ENCODE results near the gene KCNIP2. TPM values are rescaled to one million over a fixed set of nuclear protein-coding genes. Genes with fewer than 3 reads are reported as not detected.

Gene KCNIP2
- total and polyA plus RNA-seq, 9 donors, result 1.8 to 8.9 (median 5.9) TPM

DNA sequence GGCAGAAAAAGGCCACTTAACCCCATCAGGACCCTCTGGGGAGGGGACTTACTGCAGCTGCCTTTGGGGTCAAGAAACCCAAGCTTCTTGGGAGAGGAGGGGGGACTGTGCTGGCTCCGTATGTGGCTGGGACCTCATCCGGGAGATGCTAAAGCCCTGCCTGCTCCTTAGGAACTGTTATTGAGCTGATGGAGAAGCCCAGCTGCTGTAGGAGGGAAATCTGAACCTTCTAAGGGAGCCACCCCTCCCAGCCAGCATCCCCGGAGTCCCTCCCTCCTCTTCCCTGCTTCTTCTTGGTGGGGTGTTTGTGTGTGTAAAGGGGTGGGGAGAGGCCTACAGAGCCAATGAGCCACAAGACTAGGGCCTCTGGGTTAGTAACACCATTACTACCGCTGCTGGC is 8.2 kb downstream of the KCNIP2 start:
- no peak for TF ChIP-seq POLR2A (IDR thresholded peaks at IDR 0.05)
- TF ChIP-seq EP300 (IDR thresholded peaks at IDR 0.05), result no peak
- TF ChIP-seq, protein P1, sequence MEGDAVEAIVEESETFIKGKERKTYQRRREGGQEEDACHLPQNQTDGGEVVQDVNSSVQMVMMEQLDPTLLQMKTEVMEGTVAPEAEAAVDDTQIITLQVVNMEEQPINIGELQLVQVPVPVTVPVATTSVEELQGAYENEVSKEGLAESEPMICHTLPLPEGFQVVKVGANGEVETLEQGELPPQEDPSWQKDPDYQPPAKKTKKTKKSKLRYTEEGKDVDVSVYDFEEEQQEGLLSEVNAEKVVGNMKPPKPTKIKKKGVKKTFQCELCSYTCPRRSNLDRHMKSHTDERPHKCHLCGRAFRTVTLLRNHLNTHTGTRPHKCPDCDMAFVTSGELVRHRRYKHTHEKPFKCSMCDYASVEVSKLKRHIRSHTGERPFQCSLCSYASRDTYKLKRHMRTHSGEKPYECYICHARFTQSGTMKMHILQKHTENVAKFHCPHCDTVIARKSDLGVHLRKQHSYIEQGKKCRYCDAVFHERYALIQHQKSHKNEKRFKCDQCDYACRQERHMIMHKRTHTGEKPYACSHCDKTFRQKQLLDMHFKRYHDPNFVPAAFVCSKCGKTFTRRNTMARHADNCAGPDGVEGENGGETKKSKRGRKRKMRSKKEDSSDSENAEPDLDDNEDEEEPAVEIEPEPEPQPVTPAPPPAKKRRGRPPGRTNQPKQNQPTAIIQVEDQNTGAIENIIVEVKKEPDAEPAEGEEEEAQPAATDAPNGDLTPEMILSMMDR (IDR thresholded peaks at IDR 0.05), result no peak
- 80 to 84% (median 82%) methylated on average over 4 of the region's 4 CpGs for WGBS, 3 donors
- DNase-seq, result peak in 1 of 5 donors; percentile 17
- intact Hi-C loops (cut with DNase I), result no loop called here
- Histone ChIP-seq H3K4me3 (no peak overlapping the region), H3K27me3 (no peaks in the 10 kb centered on the region), H3K9me3 (no peaks in the 10 kb centered on the region), H3K27ac (no peak overlapping the region), H3K36me3 (no peaks in the 10 kb centered on the region), H3K4me1 (ENCODE audit: insufficient read depth) (peaks cover 8% of the 10 kb centered on the region)

DNA sequence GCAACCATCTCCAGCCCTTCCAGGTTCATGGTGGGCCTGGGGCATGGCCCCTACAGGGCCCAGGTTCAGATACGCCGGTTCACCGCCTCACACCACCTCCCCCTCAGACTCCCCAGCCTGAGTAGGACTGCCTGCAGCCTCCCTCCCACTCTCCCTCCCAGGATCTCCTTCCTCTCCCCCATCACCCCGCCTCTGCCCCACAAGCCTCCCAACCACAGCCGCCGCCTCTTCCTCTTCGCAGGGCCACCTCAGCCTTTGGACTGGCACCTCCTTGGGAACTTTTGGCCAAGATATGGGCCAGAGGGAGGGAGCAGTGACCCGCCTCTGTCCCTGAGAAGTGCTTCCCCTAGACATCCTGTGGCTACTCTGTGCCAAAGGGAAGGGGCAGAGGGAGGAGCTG is 9.3 kb downstream of the KCNIP2 start:
- Histone ChIP-seq H3K4me1 (ENCODE audit: insufficient read depth) (peaks cover 6% of the 10 kb centered on the region), H3K4me3 (no peak overlapping the region), H3K27ac (no peak overlapping the region), H3K36me3 (no peaks in the 10 kb centered on the region), H3K9me3 (no peaks in the 10 kb centered on the region), H3K27me3 (no peaks in the 10 kb centered on the region)
- WGBS, 3 donors, result 80 to 88% (median 80%) methylated on average over 8 of the region's 8 CpGs
- DNase-seq, result peak in 1 of 5 donors; percentile 29
- intact Hi-C loops (cut with DNase I), result no loop called here
- TF ChIP-seq, protein P1 (IDR thresholded peaks at IDR 0.05), result no peak
- TF ChIP-seq EP300 (IDR thresholded peaks at IDR 0.05) (no peak), POLR2A (IDR thresholded peaks at IDR 0.05) (no peak)

DNA sequence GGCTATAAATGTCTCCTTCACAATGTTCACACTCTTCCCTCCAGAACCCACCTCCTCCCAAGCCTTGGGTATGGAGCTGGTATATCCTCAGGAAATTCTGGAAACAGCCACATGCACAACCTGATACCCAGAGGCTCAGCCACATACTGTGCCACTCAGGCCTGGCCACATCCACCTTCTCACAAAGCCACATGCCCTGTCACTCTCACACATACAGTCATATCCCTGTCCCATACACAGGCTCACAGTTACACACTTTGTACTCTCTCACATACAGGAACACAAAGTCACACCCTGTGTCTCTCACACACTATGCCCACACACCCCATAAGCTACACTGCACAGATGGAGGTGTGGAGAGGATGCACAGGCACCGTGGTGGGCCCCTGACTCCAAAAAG is 10.1 kb downstream of the KCNIP2 start:
- intact Hi-C loops (cut with DNase I), result no loop called here
- TF ChIP-seq, protein P1 (IDR thresholded peaks at IDR 0.05), result no peak
- TF ChIP-seq POLR2A (IDR thresholded peaks at IDR 0.05) (no peak), EP300 (IDR thresholded peaks at IDR 0.05) (no peak)
- DNase-seq, result no peak

DNA sequence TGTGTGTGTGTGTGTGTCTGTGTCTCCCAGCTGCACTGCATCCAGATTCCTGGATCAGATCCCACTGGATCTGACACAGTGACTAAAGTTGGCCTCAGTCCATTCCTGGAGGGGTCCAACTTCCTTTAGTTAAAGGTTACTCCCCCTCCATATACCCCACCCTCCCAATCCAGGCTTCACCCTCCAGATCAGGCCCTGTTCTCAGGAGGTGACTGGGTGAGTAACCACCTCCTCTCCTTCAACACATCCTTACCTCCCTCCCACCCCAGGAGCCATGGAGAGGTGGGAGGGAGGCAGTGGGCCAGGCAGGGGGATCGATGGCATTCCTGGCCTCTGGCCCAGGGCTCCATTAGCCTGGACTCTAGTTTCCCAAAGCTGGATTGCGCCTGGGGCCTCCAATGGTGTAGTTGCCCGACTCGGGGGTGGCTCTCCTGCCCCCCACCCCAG is 11.3 kb downstream of the KCNIP2 start:
- peaks cover 16% of the 10 kb centered on the region for H3K4me1 ChIP-seq (ENCODE audit: insufficient read depth)
- intact Hi-C loops (cut with DNase I), result no loop called here
- peak in 2 of 5 donors; percentile 37 to 38 for DNase-seq
- H3K27me3 ChIP-seq, result no peaks in the 10 kb centered on the region
- H3K27ac ChIP-seq, result peak overlapping the region in 1 of 2 donors; percentile 27
- no peaks in the 10 kb centered on the region for H3K9me3 ChIP-seq
- no peaks in the 10 kb centered on the region for H3K36me3 ChIP-seq
- no peak overlapping the region for H3K4me3 ChIP-seq
- TF ChIP-seq, protein P1 (IDR thresholded peaks at IDR 0.05), result no peak
- TF ChIP-seq EP300 (IDR thresholded peaks at IDR 0.05) (no peak), POLR2A (IDR thresholded peaks at IDR 0.05) (no peak)
- WGBS, 3 donors, result 45 to 51% (median 46%) methylated on average over 4 of the region's 4 CpGs

More for the DNA sequence above, 10.1 kb downstream of the KCNIP2 start:
- Histone ChIP-seq H3K27ac (no peak overlapping the region), H3K4me3 (no peak overlapping the region), H3K27me3 (no peaks in the 10 kb centered on the region), H3K9me3 (no peaks in the 10 kb centered on the region), H3K4me1 (ENCODE audit: insufficient read depth) (peaks cover 10% of the 10 kb centered on the region), H3K36me3 (no peaks in the 10 kb centered on the region)
- WGBS, 3 donors, result 70 to 80% (median 77%) methylated on average over 1 of the region's 1 CpG

Data from ovary (tissue), 9 donors.